ENCODE data around the gene PEX10.

DNA sequence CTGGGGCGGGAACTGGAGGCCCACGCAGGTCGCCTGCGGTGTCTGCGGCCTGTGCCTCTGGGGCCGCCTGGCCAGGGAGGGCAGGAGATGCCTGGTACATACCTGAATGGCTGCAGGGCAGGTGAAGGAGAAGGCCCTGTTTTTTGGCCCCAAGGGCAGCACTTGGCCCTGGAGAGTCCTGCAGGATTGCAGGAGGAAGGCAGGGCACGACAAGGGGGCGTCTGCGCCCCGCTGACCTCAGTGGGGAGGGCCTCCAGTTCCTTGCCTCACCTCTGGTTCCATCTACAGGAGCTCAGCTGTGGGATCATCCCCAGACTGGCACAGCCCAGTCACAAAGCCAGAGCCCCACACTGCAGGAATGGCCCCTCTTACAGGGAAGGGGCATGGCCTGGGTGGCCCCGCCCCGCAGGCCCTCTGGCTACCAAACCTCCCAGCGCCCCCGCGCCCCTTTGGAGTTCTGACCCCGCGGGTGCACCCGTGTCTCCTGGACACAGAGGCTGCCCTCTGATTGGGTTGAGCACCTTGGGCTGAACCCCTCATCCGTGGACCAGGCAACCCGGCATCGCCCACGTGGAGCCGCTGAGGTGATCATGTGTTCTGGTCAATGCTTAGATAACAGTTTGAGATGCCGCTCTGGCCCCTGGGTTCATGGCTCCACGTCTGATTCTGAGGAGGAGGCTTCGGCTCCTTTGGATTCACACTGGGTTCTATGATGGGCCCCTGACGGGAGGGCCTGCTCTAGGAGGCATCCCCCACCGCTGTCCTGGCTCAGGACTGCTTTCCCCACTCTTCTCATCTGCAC, 1.3 kb upstream of the PEX10 start:
- TF ChIP-seq CREB1 (IDR thresholded peaks at IDR 0.05; ENCODE audit: low read depth) = no peak
- no peak for TF ChIP-seq EP300 (IDR thresholded peaks at IDR 0.05; ENCODE audit: borderline replicate concordance)

Measured in Ishikawa (cell line).